Tibial artery (tissue), 4 donors: ENCODE data around the gene EFHC1.

ENCODE experiments used
- DNase-seq, 2 donors: peaks; one replicate each; pipeline ENCODE4 v3.0.0-alpha.2; 2019
- H3K27ac ChIP-seq, 2 donors: fragments of 200-600 bp; sonication (generic) in 1 of 2; 1 replicate in 1 of 2; 2 replicates in 1 of 2; pipeline ENCODE4 v1.5.1; 2018 to 2019; ENCODE audit warnings: mild to moderate bottlenecking in 1 of 2
- H3K27me3 ChIP-seq, 2 donors: fragments of 200-600 bp; sonication (generic) in 1 of 2; one replicate each; pipeline versions ENCODE4 v1.5.1 to v1.6.0; 2016 to 2019
- H3K36me3 ChIP-seq, 3 donors: fragments of 200-600 bp; sonication (generic) in 2 of 3; one replicate each; pipeline ENCODE4 v1.5.1; 2016 to 2019; ENCODE audit warnings: mild to moderate bottlenecking in 2 of 3
- H3K4me1 ChIP-seq, 4 donors: fragments of 200-600 bp; sonication (generic) in 2 of 4; 1 replicate in 3 of 4; 2 replicates in 1 of 4; pipeline ENCODE4 v1.5.1; 2016 to 2019
- H3K4me3 ChIP-seq, 2 donors: fragments of 200-600 bp; sonication (generic) in 1 of 2; 1 replicate in 1 of 2; 2 replicates in 1 of 2; pipeline ENCODE4 v1.5.1; 2018 to 2019; ENCODE audit warnings: mild to moderate bottlenecking in 2 of 2
- H3K9me3 ChIP-seq, 3 donors: fragments of 200-600 bp; sonication (generic) in 1 of 3; one replicate each; pipeline ENCODE4 v1.5.1; 2016 to 2019
- CTCF ChIP-seq, 2 experiments: fragments of 200-600 bp in 1 of 2; fragments of 450-650 bp in 1 of 2; IDR thresholded peaks; one replicate each; pipeline ENCODE4 v1.5.1; 2017 to 2019; ENCODE audit warnings: antibody characterized with exemption in 2 of 2, mild to moderate bottlenecking in 1 of 2, moderate library complexity in 1 of 2
- intact Hi-C: fragments of 100-400 bp; cut with DNase I; formaldehyde crosslinking; loops from one replicate; pipeline ENCODE4 v1.15.0; 2023; ENCODE audit warnings: low total_unique reads

EFHC1 gene

GRCh38 chr6:52571099-52571755 lies 151.1 kb downstream of the EFHC1 start:
- no peak for TF ChIP-seq CTCF (IDR thresholded peaks at IDR 0.05)
- no peaks in the 10 kb centered on the region for H3K27me3 ChIP-seq
- peak overlapping the region in 1 of 2 donors; percentile 20 for H3K4me3 ChIP-seq
- peak overlapping the region; percentile 98 to 99 for H3K27ac ChIP-seq
- H3K36me3 ChIP-seq: no peaks in the 10 kb centered on the region
- H3K9me3 ChIP-seq: no peaks in the 10 kb centered on the region
- intact Hi-C loops: loop anchor here (5.0 to 10.0 kb wide), 2 partner anchors 64 to 424 kb away; partner anchors contain the start of gene GSTA4
- peaks cover 0 to 97% (median 83%) of the 10 kb centered on the region in 4 donors for H3K4me1 ChIP-seq
- DNase-seq: peak; percentile 59 to 79

- no peaks in the 10 kb centered on the region for H3K36me3 ChIP-seq
- H3K27ac ChIP-seq: peak overlapping the region; percentile 98 to 99
- TF ChIP-seq CTCF (IDR thresholded peaks at IDR 0.05): no peak
- H3K4me1 ChIP-seq: peaks cover 0 to 84% (median 70%) of the 10 kb centered on the region in 4 donors
- intact Hi-C loops: loop anchor here (5.0 to 10.0 kb wide), 2 partner anchors 65 to 422 kb away; partner anchors contain the start of gene GSTA4
- H3K9me3 ChIP-seq: no peaks in the 10 kb centered on the region
- no peaks in the 10 kb centered on the region for H3K27me3 ChIP-seq
- peak overlapping the region in 1 of 2 donors; percentile 94 for H3K4me3 ChIP-seq
- no peak for DNase-seq
Observed at GRCh38 chr6:52572536-52572935, 152.4 kb downstream of the EFHC1 start.

- H3K4me1 ChIP-seq: peaks cover 0 to 83% (median 66%) of the 10 kb centered on the region in 4 donors
- no peak for DNase-seq
Observed at GRCh38 chr6:52573295-52573694, 153.2 kb downstream of the EFHC1 start.

More at GRCh38 chr6:52573295-52573694, 153.2 kb downstream of the EFHC1 start:
- H3K36me3 ChIP-seq: no peaks in the 10 kb centered on the region
- H3K27ac ChIP-seq: peak overlapping the region; percentile 98 to 99
- intact Hi-C loops: loop anchor here (5.0 to 10.0 kb wide), 2 partner anchors 66 to 422 kb away; partner anchors contain the start of gene GSTA4
- no peak for TF ChIP-seq CTCF (IDR thresholded peaks at IDR 0.05)
- H3K27me3 ChIP-seq: no peaks in the 10 kb centered on the region
- H3K9me3 ChIP-seq: no peaks in the 10 kb centered on the region
- peak overlapping the region; percentile 70 to 94 for H3K4me3 ChIP-seq
